GF-D8 (cell line): ENCODE results near the gene CARD8.
"Not testable (repeated sequence)": the region's sequence is repeated elsewhere in the genome, so short reads cannot be mapped to it uniquely, and the experiment has no call there.

Source experiments
- DNase-seq: peaks from one replicate; lab custom pipeline; 2025; lab: John Stamatoyannopoulos, UW

CARD8 gene

GRCh38 chr19:48255376-48256303 is at the start of gene CARD8:
CARD8 (minus strand) TSS chr19:48255912; CDS start chr19:48241020, 14,892 bp downstream.
- DNase-seq, result peak; percentile 94

- DNase-seq, result no peak
These were observed 48.2 kb upstream of the CARD8 start for GRCh38 chr19:48303866-48304265.

- DNase-seq, result no peak
These were observed 47.7 kb upstream of the CARD8 start for GRCh38 chr19:48303367-48303766.

- no peak for DNase-seq
These were observed 46.9 kb upstream of the CARD8 start for GRCh38 chr19:48302600-48302959.

- DNase-seq, result no peak
These were observed 46.3 kb upstream of the CARD8 start for GRCh38 chr19:48301886-48302599.

GRCh38 chr19:48297975-48298374 is 42.3 kb upstream of the CARD8 start:
- DNase-seq, result no peak

- DNase-seq, result no peak
These were observed 41.4 kb upstream of the CARD8 start for GRCh38 chr19:48296963-48297734.

- no peak for DNase-seq
These were observed 39.7 kb upstream of the CARD8 start for GRCh38 chr19:48295458-48295857.

GRCh38 chr19:48292798-48293197 is 37.1 kb upstream of the CARD8 start:
- no peak for DNase-seq

GRCh38 chr19:48291489-48291815 is 35.7 kb upstream of the CARD8 start:
- not testable (repeated sequence) for DNase-seq

- no peak for DNase-seq
These were observed 35.2 kb upstream of the CARD8 start for GRCh38 chr19:48290771-48291488.

- DNase-seq, result no peak
These were observed 34.7 kb upstream of the CARD8 start for GRCh38 chr19:48290401-48290770.

GRCh38 chr19:48287748-48288147 is 32.0 kb upstream of the CARD8 start:
- no peak for DNase-seq

GRCh38 chr19:48284896-48285295 is 29.2 kb upstream of the CARD8 start:
- no peak for DNase-seq

GRCh38 chr19:48283908-48284307 is 28.2 kb upstream of the CARD8 start:
- DNase-seq, result no peak

GRCh38 chr19:48279747-48280146 is 24.0 kb upstream of the CARD8 start:
- DNase-seq, result no peak

- no peak for DNase-seq
These were observed 19.2 kb upstream of the CARD8 start for GRCh38 chr19:48274938-48275337.

- DNase-seq, result no peak
These were observed 18.5 kb upstream of the CARD8 start for GRCh38 chr19:48274173-48274572.

- DNase-seq, result peak; percentile 69
These were observed 15.9 kb upstream of the CARD8 start for GRCh38 chr19:48271531-48272151.

- not testable (repeated sequence) for DNase-seq
These were observed 13.9 kb upstream of the CARD8 start for GRCh38 chr19:48269617-48270026.

GRCh38 chr19:48265326-48265725 is 9.6 kb upstream of the CARD8 start:
- DNase-seq, result not testable (repeated sequence)

- not testable (repeated sequence) for DNase-seq
These were observed 4.6 kb upstream of the CARD8 start for GRCh38 chr19:48260359-48260714.
